B cell (primary cell): ENCODE results near the gene RRM1. TPM values are rescaled to one million over a fixed set of nuclear protein-coding genes. Genes with fewer than 3 reads are reported as not detected.
"Not testable (repeated sequence)": the region's sequence is repeated elsewhere in the genome, so short reads cannot be mapped to it uniquely, and the experiment has no call there.

ENCODE experiments used
- ATAC-seq: fragments of 200-7000 bp; cut with Tn5 transposase; one replicate; pipeline ENCODE4 v1.10.0; 2021; ENCODE audit warnings: low read depth, mild to moderate bottlenecking, moderate number of reproducible peaks, moderate library complexity
- CTCF ChIA-PET: fragments of 350-600 bp; sonication (Branson Sonifier 250); formaldehyde crosslinking; loops from one replicate; lab custom pipeline; 2021; ENCODE audit warnings: antibody characterized with exemption, inconsistent platforms; lab: Charles Lee
- POLR2A ChIA-PET: fragments of 350-600 bp; sonication (Branson Sonifier 250); formaldehyde crosslinking; loops from one replicate; lab custom pipeline; 2021; ENCODE audit warnings: antibody characterized with exemption; lab: Charles Lee
- DNase-seq: peaks from one replicate; pipeline ENCODE4 v3.0.0; 2013
- H2AFZ ChIP-seq: 2 replicates; pipeline ENCODE4 v1.6.1; 2012; ENCODE audit warnings: mild to moderate bottlenecking, low read depth, low read length; ENCODE audit not compliant: insufficient read depth, poor library complexity, severe bottlenecking
- H3K27ac ChIP-seq, 2 donors: 1 replicate in 1 of 2; 2 replicates in 1 of 2; pipeline ENCODE4 v1.5.1; 2012 to 2013; ENCODE audit warnings: low read length in 2 of 2, mild to moderate bottlenecking in 2 of 2, moderate library complexity in 1 of 2
- H3K27me3 ChIP-seq, 4 experiments: fragments of 200-600 bp in 1 of 4; sonication (generic) in 1 of 4; replicated peaks in 1 of 4; 1 replicate in 2 of 4; 2 replicates in 2 of 4; pipeline versions ENCODE4 v1.6.1 to v1.7.0; 2013 to 2016; ENCODE audit warnings: low read length in 3 of 4, mild to moderate bottlenecking in 2 of 4, mixed read lengths in 1 of 4, moderate library complexity in 1 of 4; ENCODE audit not compliant: insufficient read depth in 4 of 4, control insufficient read depth in 3 of 4; ENCODE audit errors: control extremely low read depth in 1 of 4
- H3K36me3 ChIP-seq, 2 experiments: replicated peaks in 1 of 2; 1 replicate in 1 of 2; 2 replicates in 1 of 2; pipeline versions ENCODE4 v1.6.1 to v1.7.1; 2013; ENCODE audit warnings: low read length in 1 of 2; ENCODE audit not compliant: insufficient read depth in 2 of 2, control insufficient read depth in 1 of 2; ENCODE audit errors: control extremely low read depth in 1 of 2, extremely low read depth in 1 of 2
- H3K4me1 ChIP-seq, 2 donors: fragments of 200-600 bp in 1 of 2; sonication (generic) in 1 of 2; 1 replicate in 1 of 2; 2 replicates in 1 of 2; pipeline versions ENCODE4 v1.5.1 to v1.6.1; 2013 to 2017; ENCODE audit warnings: low read length in 2 of 2; ENCODE audit not compliant: control insufficient read depth in 2 of 2, insufficient read depth in 2 of 2
- H3K4me2 ChIP-seq: replicated peaks from 2 replicates; pipeline ENCODE3; 2012; ENCODE audit warnings: mild to moderate bottlenecking, low read depth, low read length; ENCODE audit not compliant: poor library complexity, severe bottlenecking
- H3K4me3 ChIP-seq, 5 experiments: fragments of 200-600 bp in 1 of 5; sonication (generic) in 1 of 5; 1 replicate in 3 of 5; 2 replicates in 2 of 5; pipeline versions ENCODE4 v1.5.1 to v1.7.0; 2011 to 2016; ENCODE audit warnings: low read length in 4 of 5, mild to moderate bottlenecking in 4 of 5, low read depth in 2 of 5, control low read depth in 1 of 5, moderate library complexity in 1 of 5; ENCODE audit not compliant: insufficient read depth in 1 of 5; ENCODE audit errors: control extremely low read depth in 1 of 5, extremely low read depth in 1 of 5
- H3K79me2 ChIP-seq: fragments of 200-600 bp; sonication (generic); one replicate; pipeline ENCODE4 v1.6.0; 2016; ENCODE audit warnings: low read length; ENCODE audit not compliant: control insufficient read depth, insufficient read depth
- H3K9ac ChIP-seq: fragments of 200-600 bp; sonication (generic); 2 replicates; pipeline ENCODE4 v1.6.1; 2017; ENCODE audit warnings: mild to moderate bottlenecking, low read length, moderate library complexity
- H3K9me3 ChIP-seq, 3 donors: one replicate each; pipeline versions ENCODE4 v1.6.1 to v1.7.1; 2013; ENCODE audit warnings: low read length in 2 of 3; ENCODE audit not compliant: control insufficient read depth in 2 of 3, insufficient read depth in 1 of 3; ENCODE audit errors: control extremely low read depth in 1 of 3
- H4K20me1 ChIP-seq: 2 replicates; pipeline ENCODE4 v1.6.0; 2012; ENCODE audit warnings: mild to moderate bottlenecking, low read length; ENCODE audit not compliant: insufficient read depth, control insufficient read depth, poor library complexity, severe bottlenecking
- H3K27ac Mint-ChIP-seq: one replicate; pipeline ENCODE4 v1.8.0; 2021; ENCODE audit warnings: mixed read lengths
- H3K27me3 Mint-ChIP-seq: one replicate; pipeline ENCODE4 v1.8.0; 2021; ENCODE audit warnings: mixed read lengths
- H3K4me1 Mint-ChIP-seq: one replicate; pipeline ENCODE4 v1.8.0; 2021; ENCODE audit warnings: mixed read lengths
- H3K4me3 Mint-ChIP-seq: one replicate; pipeline ENCODE4 v1.8.0; 2021; ENCODE audit warnings: mixed read lengths
- H3K9me3 Mint-ChIP-seq: one replicate; pipeline ENCODE4 v1.8.0; 2022; ENCODE audit warnings: mixed read lengths; ENCODE audit not compliant: insufficient read depth
- CTCF ChIP-seq: fragments of 200-600 bp; IDR thresholded peaks from one replicate; pipeline ENCODE4 v1.8.0; 2022; ENCODE audit warnings: antibody characterized with exemption, mild to moderate bottlenecking
- EZH2 ChIP-seq: IDR thresholded peaks from 2 replicates; pipeline ENCODE4 v1.6.1; 2012; ENCODE audit warnings: borderline replicate concordance, low read depth, mild to moderate bottlenecking, moderate library complexity, low read length; ENCODE audit not compliant: insufficient read depth, poor library complexity, severe bottlenecking
- WGBS: methylation state at CpG from one replicate; pipeline ENCODE4 v1.1.5; 2013; ENCODE audit warnings: missing lambda C conversion rate; ENCODE audit not compliant: insufficient coverage; 5-methylcytosine and 5-hydroxymethylcytosine counted together
- intact Hi-C: fragments of 100-400 bp; cut with micrococcal nuclease; formaldehyde crosslinking; loops from one replicate; pipeline ENCODE4 v1.10.0; 2022
- polyA plus RNA-seq: library from polyadenylated mRNA; depleted of rRNA; stranded (reverse); fragments of >200 nt; gene quantifications from 2 replicates; pipeline ENCODE4 v1.2.3, GENCODE V29; 2012
- total RNA-seq, 2 donors: library from RNA; stranded (reverse); fragments of 120-200 nt in 1 of 2; gene quantifications; 1 replicate in 1 of 2; 2 replicates in 1 of 2; pipeline versions ENCODE4 v1.2.3 to v1.2.4, GENCODE V29; 2013 to 2022

The RRM1 gene
- total and polyA plus RNA-seq, 2 donors (not counting 1 experiment from before 2014, with no cell fraction given), result 6.0 to 24.5 TPM

- Mint-ChIP-seq H3K9me3 (no peaks in the 10 kb centered on the region), H3K4me3 (no peak overlapping the region), H3K27ac (no peak overlapping the region), H3K27me3 (no peaks in the 10 kb centered on the region), H3K4me1 (no peaks in the 10 kb centered on the region)
- intact Hi-C loops, result no loop called here
- Histone ChIP-seq H3K36me3 (peaks cover 22 to 47% of the 10 kb centered on the region in 2 experiments), H3K9ac (no peak overlapping the region), H3K4me1 (no peaks in the 10 kb centered on the region), H3K9me3 (no peaks in the 10 kb centered on the region), H3K4me3 (no peak overlapping the region), H3K27ac (no peak overlapping the region), H3K4me2 (no peak overlapping the region), H3K79me2 (no peaks in the 10 kb centered on the region), H2AFZ (no peak overlapping the region), H3K27me3 (no peaks in the 10 kb centered on the region), H4K20me1 (no peaks in the 10 kb centered on the region)
- DNase-seq, result no peak
- ChIA-PET CTCF (no interaction called here), POLR2A (no interaction called here)
- ATAC-seq, result no peak
- no peak for TF ChIP-seq EZH2
- no peak for TF ChIP-seq CTCF
- no CpG with 5 or more reads among the region's 1 CpG for WGBS
Measured at GRCh38 chr11:4127357-4127756, 32.8 kb downstream of the RRM1 start.

GRCh38 chr11:4130219-4130618 is 35.6 kb downstream of the RRM1 start:
- H3K4me3 Mint-ChIP-seq, H3K79me2 ChIP-seq, H3K27me3 ChIP-seq, H3K4me1 Mint-ChIP-seq, H3K9me3 Mint-ChIP-seq, H3K4me1 ChIP-seq, H3K27ac Mint-ChIP-seq, H3K4me3 ChIP-seq, H3K9ac ChIP-seq, CTCF ChIA-PET, H4K20me1 ChIP-seq, H3K27ac ChIP-seq, H3K4me2 ChIP-seq, H2AFZ ChIP-seq, POLR2A ChIA-PET, ATAC-seq, H3K27me3 Mint-ChIP-seq, H3K9me3 ChIP-seq, DNase-seq, intact Hi-C loops: not testable (repeated sequence)
- H3K36me3 ChIP-seq, result peaks cover 17 to 55% of the 10 kb centered on the region in 2 experiments
- WGBS, result 100% methylated on average over 2 of the region's 4 CpGs
